Endodermal cell (in vitro differentiated cells): ENCODE data around the gene FGFRL1. TPM values are rescaled to one million over a fixed set of nuclear protein-coding genes. Genes with fewer than 3 reads are reported as not detected.
A peak's percentile ranks its signal among the peaks of the same experiment; 100 is the strongest.

Experiments
- DNase-seq: peaks from one replicate; pipeline ENCODE4 v3.0.0-alpha.2; 2017
- H3K27ac ChIP-seq: 2 replicates; pipeline ENCODE4 v1.5.1; 2013; ENCODE audit warnings: mild to moderate bottlenecking, low read depth, low read length, moderate library complexity
- H3K27me3 ChIP-seq: 2 replicates; pipeline ENCODE4 v1.6.1; 2013; ENCODE audit warnings: mild to moderate bottlenecking, low read length, moderate library complexity; ENCODE audit not compliant: insufficient read depth, control insufficient read depth, poor library complexity, severe bottlenecking
- H3K36me3 ChIP-seq: 2 replicates; pipeline ENCODE4 v1.7.0; 2013; ENCODE audit warnings: mild to moderate bottlenecking, low read length, moderate library complexity; ENCODE audit not compliant: control insufficient read depth, insufficient read depth
- H3K4me1 ChIP-seq: one replicate; pipeline ENCODE4 v1.7.0; 2013; ENCODE audit warnings: low read length; ENCODE audit not compliant: control insufficient read depth, insufficient read depth
- H3K4me3 ChIP-seq: 2 replicates; pipeline ENCODE4 v1.5.1; 2013; ENCODE audit warnings: mild to moderate bottlenecking, low read length, moderate library complexity
- H3K9ac ChIP-seq: 2 replicates; pipeline ENCODE4 v1.6.1; 2013; ENCODE audit warnings: mild to moderate bottlenecking, low read length, moderate library complexity; ENCODE audit not compliant: poor library complexity, severe bottlenecking; ENCODE audit errors: extremely low read depth
- H3K9me3 ChIP-seq: 2 replicates; pipeline ENCODE4 v1.6.1; 2013; ENCODE audit warnings: mild to moderate bottlenecking, low read length, moderate library complexity; ENCODE audit not compliant: control insufficient read depth
- H3K27ac Mint-ChIP-seq: 2 replicates; pipeline ENCODE4 v1.8.0; 2020; ENCODE audit warnings: mixed read lengths
- H3K27me3 Mint-ChIP-seq: 2 replicates; pipeline ENCODE4 v1.8.0; 2021; ENCODE audit warnings: mild to moderate bottlenecking, mixed read lengths; ENCODE audit not compliant: insufficient read depth
- H3K36me3 Mint-ChIP-seq: 2 replicates; pipeline ENCODE4 v1.8.0; 2020; ENCODE audit warnings: low read depth, mixed read lengths
- H3K4me1 Mint-ChIP-seq: 2 replicates; pipeline ENCODE4 v1.8.0; 2020; ENCODE audit warnings: mixed read lengths
- H3K4me3 Mint-ChIP-seq: 2 replicates; pipeline ENCODE4 v1.8.0; 2020; ENCODE audit warnings: mild to moderate bottlenecking, moderate library complexity, mixed read lengths
- H3K9me3 Mint-ChIP-seq: 2 replicates; pipeline ENCODE4 v1.8.0; 2020; ENCODE audit warnings: mild to moderate bottlenecking, mixed read lengths
- WGBS, 2 experiments: methylation state at CpG; one replicate each; pipeline versions ENCODE4 v1.1.5 to v1.1.7; 2013; ENCODE audit warnings: missing lambda C conversion rate in 2 of 2, mixed read lengths in 1 of 2; ENCODE audit not compliant: insufficient coverage in 1 of 2, insufficient read length in 1 of 2; 5-methylcytosine and 5-hydroxymethylcytosine counted together
- total RNA-seq, 2 donors: library from RNA; stranded (reverse); fragmentation: NEBNext Ultra II Directional in 1 of 2; extraction: Animal tissue kit (Norgen Biotek cat#: 25700) in 1 of 2; gene quantifications; 2 replicates in 1 of 2; 3 replicates in 1 of 2; pipeline ENCODE4 v1.2.1, GENCODE V29; 2021
- TF ChIP-seq, protein P1 (sequence below): fragments of 200-600 bp; sonication (generic); conservative IDR thresholded peaks from 2 replicates; pipeline ENCODE4 v1.5.0; 2021; ENCODE audit warnings: antibody characterized with exemption, mild to moderate bottlenecking

The FGFRL1 gene
- total RNA-seq, 2 donors from 2014 or later: 51.0 to 93.3 TPM

DNA sequence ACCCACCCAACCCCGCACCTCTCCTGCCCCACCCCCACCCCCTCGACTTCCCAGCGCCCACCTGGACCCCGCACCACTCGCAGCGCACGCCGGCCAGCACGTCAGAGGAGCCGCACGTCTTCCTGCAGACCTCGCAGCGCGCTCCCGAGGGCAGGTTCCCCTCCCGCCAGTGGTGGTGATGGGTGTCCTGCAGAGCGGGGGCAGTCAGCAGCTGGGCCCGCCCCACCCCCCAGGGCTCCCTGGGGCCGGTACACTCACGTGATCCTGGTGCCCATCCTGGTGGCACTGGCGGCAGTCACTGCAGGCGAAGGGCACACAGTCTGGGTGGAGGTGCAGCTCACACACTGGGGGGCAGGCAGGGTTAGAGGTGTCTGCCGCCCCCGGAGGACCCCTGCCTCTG, 43.2 kb upstream of the FGFRL1 start:
- Histone ChIP-seq H3K9ac (no peak overlapping the region), H3K4me1 (no peaks in the 10 kb centered on the region), H3K36me3 (no peaks in the 10 kb centered on the region), H3K27me3 (peaks cover 9% of the 10 kb centered on the region), H3K4me3 (no peak overlapping the region), H3K9me3 (no peaks in the 10 kb centered on the region), H3K27ac (no peak overlapping the region)
- H3K36me3 Mint-ChIP-seq: peaks cover 6% of the 10 kb centered on the region
- TF ChIP-seq, protein P1, sequence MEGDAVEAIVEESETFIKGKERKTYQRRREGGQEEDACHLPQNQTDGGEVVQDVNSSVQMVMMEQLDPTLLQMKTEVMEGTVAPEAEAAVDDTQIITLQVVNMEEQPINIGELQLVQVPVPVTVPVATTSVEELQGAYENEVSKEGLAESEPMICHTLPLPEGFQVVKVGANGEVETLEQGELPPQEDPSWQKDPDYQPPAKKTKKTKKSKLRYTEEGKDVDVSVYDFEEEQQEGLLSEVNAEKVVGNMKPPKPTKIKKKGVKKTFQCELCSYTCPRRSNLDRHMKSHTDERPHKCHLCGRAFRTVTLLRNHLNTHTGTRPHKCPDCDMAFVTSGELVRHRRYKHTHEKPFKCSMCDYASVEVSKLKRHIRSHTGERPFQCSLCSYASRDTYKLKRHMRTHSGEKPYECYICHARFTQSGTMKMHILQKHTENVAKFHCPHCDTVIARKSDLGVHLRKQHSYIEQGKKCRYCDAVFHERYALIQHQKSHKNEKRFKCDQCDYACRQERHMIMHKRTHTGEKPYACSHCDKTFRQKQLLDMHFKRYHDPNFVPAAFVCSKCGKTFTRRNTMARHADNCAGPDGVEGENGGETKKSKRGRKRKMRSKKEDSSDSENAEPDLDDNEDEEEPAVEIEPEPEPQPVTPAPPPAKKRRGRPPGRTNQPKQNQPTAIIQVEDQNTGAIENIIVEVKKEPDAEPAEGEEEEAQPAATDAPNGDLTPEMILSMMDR: no peak
- H3K27me3 Mint-ChIP-seq: peaks cover 18% of the 10 kb centered on the region
- peaks cover 8% of the 10 kb centered on the region for H3K4me1 Mint-ChIP-seq
- H3K9me3 Mint-ChIP-seq: no peaks in the 10 kb centered on the region
- WGBS, 2 experiments: 52 to 61% methylated on average over 5 to 23 of the region's 24 CpGs
- DNase-seq: no peak
- H3K4me3 Mint-ChIP-seq: no peak overlapping the region
- H3K27ac Mint-ChIP-seq: no peak overlapping the region

- H3K27ac Mint-ChIP-seq: no peak overlapping the region
- no peak overlapping the region for H3K27ac ChIP-seq
- 87 to 90% methylated on average over 19 to 23 of the region's 23 CpGs for WGBS, 2 experiments
- no peak overlapping the region for H3K4me3 ChIP-seq
- no peak for DNase-seq
- H3K4me3 Mint-ChIP-seq: no peak overlapping the region
- no peaks in the 10 kb centered on the region for H3K9me3 Mint-ChIP-seq
- peaks cover 18% of the 10 kb centered on the region for H3K27me3 Mint-ChIP-seq
- no peaks in the 10 kb centered on the region for H3K4me1 ChIP-seq
- H3K9ac ChIP-seq: no peak overlapping the region
- H3K36me3 Mint-ChIP-seq: peaks cover 2% of the 10 kb centered on the region
- H3K4me1 Mint-ChIP-seq: peaks cover 8% of the 10 kb centered on the region
- TF ChIP-seq, protein P1: no peak
- no peaks in the 10 kb centered on the region for H3K9me3 ChIP-seq
- H3K36me3 ChIP-seq: no peaks in the 10 kb centered on the region
- H3K27me3 ChIP-seq: peaks cover 9% of the 10 kb centered on the region
These were observed 42.6 kb upstream of the FGFRL1 start for GRCh38 chr4:968621-969394.

DNA sequence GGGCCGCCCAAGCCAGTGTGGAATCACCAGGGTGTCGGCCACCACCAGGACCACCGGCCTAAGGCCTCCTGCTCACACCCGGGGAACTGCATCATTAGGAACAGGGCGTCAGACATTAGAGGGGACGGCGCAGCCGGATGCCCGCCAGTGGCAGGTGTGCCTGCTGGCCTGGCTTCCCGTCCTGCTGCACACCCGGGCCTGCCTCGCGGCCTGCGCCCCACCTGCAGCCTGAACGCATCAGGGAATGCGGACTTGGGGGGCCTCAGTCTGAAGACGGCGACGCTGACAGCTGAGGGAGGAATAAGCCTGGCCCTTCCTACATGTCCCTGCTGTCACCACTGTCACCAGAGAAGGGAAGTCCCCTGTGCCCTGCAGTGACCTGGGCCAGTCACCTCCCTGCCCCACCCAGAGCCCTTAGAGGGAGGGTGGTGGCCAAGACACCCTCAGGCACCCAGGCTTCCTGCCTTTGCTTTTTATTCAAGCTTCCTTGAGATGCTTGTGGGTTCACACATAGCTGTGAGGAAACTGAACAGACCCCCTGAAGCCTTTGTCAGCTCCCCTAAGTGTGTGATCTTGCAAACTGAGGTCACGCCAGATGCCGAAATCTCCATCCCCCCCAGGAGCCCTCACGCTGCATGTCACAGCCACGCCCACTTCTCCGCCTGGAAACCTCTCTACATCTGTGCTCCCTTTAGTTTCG, 41.2 kb upstream of the FGFRL1 start:
- Histone ChIP-seq H3K4me1 (no peaks in the 10 kb centered on the region), H3K27me3 (peaks cover 9% of the 10 kb centered on the region), H3K4me3 (no peak overlapping the region), H3K9me3 (no peaks in the 10 kb centered on the region), H3K36me3 (no peaks in the 10 kb centered on the region), H3K9ac (no peak overlapping the region), H3K27ac (no peak overlapping the region)
- H3K9me3 Mint-ChIP-seq: peaks cover 4% of the 10 kb centered on the region
- DNase-seq: peak; percentile 80
- H3K4me3 Mint-ChIP-seq: no peak overlapping the region
- WGBS, 2 experiments: 87 to 88% methylated on average over 22 to 25 of the region's 25 CpGs
- H3K27me3 Mint-ChIP-seq: peaks cover 29% of the 10 kb centered on the region
- H3K27ac Mint-ChIP-seq: no peak overlapping the region
- H3K36me3 Mint-ChIP-seq: peaks cover 4% of the 10 kb centered on the region
- TF ChIP-seq, protein P1: no peak
- peaks cover 8% of the 10 kb centered on the region for H3K4me1 Mint-ChIP-seq
